NCI-H1436 (cell line): Measurements from ENCODE around the gene SULT1A1.

Experiments
- DNase-seq: peaks from one replicate; lab custom pipeline; 2025; lab: John Stamatoyannopoulos, UW

Gene SULT1A1

GRCh38 chr16:28558456-28558855, 51.4 kb downstream of the SULT1A1 start:
- DNase-seq = no peak

GRCh38 chr16:28556914-28557320, 52.9 kb downstream of the SULT1A1 start:
- no peak for DNase-seq

GRCh38 chr16:28555561-28555960, 54.3 kb downstream of the SULT1A1 start:
- DNase-seq = no peak
